ENCODE results near the gene MYO9A. TPM values are rescaled to one million over a fixed set of nuclear protein-coding genes. Genes with fewer than 3 reads are reported as not detected.
"Not testable (repeated sequence)": the region's sequence is repeated elsewhere in the genome, so short reads cannot be mapped to it uniquely, and the experiment has no call there.

MYO9A gene
- total RNA-seq, 1 experiment from 2014 or later: 21.1 TPM

DNA sequence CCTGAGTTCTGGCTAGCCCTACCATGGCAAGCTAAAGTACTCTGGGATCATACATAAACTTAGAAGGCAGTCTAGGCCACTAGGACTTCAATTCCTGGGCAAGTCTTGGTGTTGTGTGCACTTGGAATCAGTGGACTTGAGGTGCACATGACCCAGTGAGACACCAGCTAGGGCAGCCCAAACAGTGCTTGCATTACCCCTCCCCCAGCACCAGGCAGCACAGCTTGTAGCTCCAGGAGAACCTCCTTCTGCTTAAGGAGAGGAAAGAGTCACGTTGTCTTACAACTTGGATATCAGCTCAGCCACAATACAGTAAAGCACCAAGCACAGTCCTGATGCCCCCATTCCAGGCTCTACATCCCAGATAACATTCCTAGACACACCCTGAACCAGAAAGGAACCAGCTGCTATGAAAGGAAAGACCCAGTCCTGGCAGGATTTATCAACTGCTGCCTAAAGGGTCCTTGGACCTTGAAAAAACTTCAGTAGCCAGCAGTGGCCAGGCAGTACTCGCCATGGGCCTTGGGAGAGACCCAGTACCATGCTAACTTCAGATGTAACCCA lies 57.2 kb downstream of the MYO9A start:
- no peak for DNase-seq (ENCODE audit: low spot score)
- in situ Hi-C loops (cut with HindIII; ENCODE audit: low sequenced_read_pairs): no loop called here

DNA sequence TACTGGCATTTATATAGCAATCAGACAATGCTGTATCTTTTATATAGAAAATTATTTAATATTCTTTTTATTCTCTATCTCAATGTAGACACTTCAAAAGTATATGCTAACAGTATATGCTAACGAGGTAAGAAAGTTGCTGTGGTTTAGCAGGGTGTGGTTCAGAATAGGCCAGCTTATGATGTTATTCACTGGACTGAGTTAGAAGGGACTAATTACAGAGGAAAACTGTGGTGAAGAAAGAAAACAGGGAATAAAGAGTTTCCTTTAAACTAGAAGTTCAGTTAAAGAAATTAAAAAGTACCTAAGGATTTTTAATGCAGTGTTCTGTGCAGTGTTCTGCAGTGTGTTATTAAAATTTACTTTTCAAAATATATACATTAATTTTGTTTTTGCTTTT lies 59.4 kb downstream of the MYO9A start:
- in situ Hi-C loops (cut with HindIII; ENCODE audit: low sequenced_read_pairs): no loop called here
- no peak for DNase-seq (ENCODE audit: low spot score)

DNA sequence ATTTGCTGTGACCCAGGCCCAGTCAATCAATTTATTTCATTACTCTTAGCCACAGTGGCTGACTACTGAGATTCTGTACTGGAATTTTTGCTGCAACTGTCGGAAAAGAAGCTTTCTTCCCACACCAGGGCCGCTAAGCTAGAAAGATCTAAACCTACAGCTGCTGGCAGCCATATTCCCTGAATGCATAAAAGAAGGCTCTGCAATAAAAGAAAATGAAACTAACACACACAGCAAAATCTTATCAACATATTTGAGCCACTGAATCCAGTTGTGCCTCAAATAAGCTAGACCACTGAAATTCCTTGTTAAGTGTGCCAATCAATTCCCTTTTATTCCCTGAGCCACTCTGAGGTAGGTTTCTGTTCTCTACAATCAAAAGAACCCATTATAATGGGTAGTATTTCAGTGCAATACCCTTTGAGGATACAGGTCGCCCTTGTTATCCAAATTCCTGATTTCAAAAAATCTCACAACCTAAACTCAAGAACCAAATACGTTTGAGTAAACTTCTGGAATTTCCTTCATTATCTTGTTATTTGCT lies 60.3 kb downstream of the MYO9A start:
- no peak for DNase-seq (ENCODE audit: low spot score)
- in situ Hi-C loops (cut with HindIII; ENCODE audit: low sequenced_read_pairs): no loop called here

DNA sequence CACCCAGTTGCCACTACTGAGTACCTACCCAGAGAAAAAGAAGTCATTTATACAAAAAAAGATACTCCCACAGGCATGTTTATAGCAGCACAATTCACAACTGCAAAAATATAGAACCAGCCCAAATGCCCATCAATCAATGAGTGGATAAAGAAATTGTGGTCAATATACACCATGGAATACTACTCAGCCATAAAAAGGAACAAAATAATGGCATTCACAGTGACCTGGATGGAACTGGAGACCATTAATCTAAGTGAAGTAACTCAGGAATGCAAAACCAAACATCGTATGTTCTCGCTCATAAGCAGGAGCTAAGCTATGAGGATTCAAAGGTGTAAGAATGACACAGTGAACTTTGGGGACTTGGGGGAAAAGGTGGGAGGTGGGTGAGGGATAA lies 61.7 kb downstream of the MYO9A start:
- in situ Hi-C loops (cut with HindIII; ENCODE audit: low sequenced_read_pairs); DNase-seq (ENCODE audit: low spot score): not testable (repeated sequence)

DNA sequence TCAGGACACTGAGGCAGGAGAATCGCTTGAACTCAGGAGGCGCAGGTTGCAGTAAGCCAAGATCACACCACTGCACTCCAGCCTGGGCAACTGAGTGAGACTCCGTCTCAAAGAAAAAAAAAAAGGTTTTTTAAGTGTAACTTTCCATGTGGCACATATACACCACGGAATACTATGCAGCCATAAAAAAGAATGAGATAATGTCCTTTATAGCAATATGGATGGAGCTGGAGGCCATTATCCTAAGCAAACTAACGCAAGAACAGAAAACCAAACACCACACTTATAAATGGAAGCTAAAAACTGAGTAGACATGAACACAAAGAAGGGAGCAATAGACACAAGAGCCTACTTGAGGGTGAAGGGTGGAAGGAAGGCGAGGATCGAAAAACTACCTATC lies 64.7 kb downstream of the MYO9A start:
- DNase-seq (ENCODE audit: low spot score); in situ Hi-C loops (cut with HindIII; ENCODE audit: low sequenced_read_pairs): not testable (repeated sequence)

DNA sequence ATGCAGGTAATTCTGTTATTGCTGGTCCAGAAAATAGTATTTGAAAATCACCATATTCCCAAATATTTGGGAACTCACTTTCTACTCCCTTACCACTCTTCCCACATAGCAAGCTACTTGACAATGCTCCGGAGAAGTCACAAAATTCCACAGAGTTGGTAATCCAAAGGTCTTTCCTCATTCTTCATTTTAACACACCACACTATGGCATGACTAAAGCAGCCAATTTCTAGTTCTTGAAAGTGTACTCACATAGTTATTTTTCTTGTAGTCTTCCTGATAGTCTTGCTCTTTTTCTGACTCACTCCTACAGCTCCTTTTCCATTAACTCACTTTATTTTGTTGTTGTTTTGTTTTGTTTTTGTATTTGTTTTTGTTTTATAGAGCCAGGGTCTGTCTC lies 67.2 kb downstream of the MYO9A start:
- in situ Hi-C loops (cut with HindIII; ENCODE audit: low sequenced_read_pairs): no loop called here
- no peak for DNase-seq (ENCODE audit: low spot score)

DNA sequence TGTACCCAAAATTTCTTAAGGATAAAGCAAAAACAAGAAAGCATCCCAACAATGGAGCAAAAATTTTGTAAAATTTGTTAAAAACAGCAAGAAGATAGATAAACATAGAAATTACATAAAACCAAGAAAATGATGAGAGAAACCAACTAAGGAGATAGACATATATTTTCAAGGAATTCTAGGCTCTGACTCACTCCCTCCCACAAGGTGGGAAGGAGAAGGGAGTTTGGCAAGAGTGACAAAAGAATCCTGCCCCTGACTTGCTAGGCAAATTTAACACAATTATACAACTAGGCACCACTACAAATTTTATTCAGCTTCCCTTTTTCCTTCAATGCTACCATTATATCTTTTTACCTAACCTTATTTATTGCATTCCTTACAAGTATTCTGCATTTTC lies 70.9 kb downstream of the MYO9A start:
- in situ Hi-C loops (cut with HindIII; ENCODE audit: low sequenced_read_pairs): no loop called here
- DNase-seq (ENCODE audit: low spot score): no peak

DNA sequence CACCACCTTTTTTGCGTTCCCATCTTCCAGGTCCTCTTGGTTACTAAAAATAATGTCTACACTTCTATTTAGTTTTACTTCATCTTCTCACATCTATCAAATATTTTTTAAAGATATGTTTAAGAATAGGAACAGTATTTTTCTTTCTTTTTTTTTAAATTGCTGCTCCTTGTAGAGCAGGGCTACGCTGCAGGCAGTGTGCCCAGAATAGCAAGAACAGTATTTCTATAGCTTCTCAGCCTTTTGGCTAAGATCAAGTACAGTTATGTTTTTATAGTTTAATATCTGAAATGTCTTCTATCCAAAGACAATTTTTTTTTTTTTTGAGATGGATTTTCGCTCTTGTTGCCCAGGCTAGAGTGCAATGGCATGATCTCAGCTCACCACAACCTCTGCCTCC lies 73.0 kb downstream of the MYO9A start:
- no peak for DNase-seq (ENCODE audit: low spot score)
- in situ Hi-C loops (cut with HindIII; ENCODE audit: low sequenced_read_pairs): no loop called here

DNA sequence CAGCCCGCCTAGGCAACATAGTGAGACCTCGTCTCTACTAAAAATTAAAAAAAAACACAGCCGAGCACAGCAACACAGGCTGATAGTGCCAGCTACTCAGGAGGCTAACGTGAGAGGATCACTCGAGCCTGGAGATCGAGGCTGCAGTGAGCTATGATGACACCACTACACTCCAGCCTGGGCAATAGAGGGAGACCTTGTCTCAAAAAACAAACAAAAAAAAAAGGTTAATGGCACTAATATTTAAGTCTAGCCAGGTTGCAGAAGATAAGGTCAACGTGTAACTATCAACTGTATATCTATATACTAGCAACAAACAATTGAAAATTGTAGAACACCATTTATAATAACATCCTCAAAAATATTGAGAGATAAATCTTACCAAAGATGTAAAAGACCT lies 75.1 kb downstream of the MYO9A start:
- DNase-seq (ENCODE audit: low spot score): no peak
- in situ Hi-C loops (cut with HindIII; ENCODE audit: low sequenced_read_pairs): no loop called here

DNA sequence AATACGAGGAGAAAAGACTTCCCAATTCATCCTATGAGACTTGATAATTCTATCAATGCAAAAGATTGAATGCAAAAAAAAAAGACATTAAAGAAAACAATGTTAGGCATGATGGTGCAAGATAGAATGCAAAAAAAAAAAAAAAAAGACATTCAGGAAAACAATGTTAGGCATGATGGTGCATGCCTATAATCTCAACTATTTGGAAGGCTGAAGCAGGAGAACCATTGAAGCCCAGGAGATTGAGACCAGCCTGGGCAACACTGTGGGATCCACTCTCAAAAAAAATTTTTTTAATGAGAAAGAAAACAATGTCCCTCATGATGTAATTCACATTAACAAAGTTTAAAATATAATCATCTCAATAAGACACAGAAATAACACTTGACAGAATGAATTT lies 75.9 kb downstream of the MYO9A start:
- DNase-seq (ENCODE audit: low spot score): no peak
- in situ Hi-C loops (cut with HindIII; ENCODE audit: low sequenced_read_pairs): no loop called here

DNA sequence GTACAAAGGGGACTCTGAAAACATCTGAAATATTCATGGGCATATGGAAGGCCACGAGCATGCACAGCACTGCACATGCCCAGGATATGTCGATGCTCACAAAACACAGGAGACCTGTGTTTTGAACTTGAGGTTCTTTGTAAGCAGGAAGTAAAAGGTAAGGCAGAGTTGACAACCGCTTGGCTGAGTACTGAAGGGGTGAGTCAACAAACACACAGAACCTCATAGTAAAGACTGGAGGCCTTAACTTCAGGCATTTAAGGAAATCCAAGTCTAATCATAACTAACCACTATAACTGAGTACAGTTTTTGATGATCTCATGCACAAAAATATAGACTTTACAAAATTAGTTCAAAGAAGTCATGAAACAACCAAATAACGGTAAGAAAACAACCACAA lies 80.6 kb downstream of the MYO9A start:
- in situ Hi-C loops (cut with HindIII; ENCODE audit: low sequenced_read_pairs): no loop called here

DNA sequence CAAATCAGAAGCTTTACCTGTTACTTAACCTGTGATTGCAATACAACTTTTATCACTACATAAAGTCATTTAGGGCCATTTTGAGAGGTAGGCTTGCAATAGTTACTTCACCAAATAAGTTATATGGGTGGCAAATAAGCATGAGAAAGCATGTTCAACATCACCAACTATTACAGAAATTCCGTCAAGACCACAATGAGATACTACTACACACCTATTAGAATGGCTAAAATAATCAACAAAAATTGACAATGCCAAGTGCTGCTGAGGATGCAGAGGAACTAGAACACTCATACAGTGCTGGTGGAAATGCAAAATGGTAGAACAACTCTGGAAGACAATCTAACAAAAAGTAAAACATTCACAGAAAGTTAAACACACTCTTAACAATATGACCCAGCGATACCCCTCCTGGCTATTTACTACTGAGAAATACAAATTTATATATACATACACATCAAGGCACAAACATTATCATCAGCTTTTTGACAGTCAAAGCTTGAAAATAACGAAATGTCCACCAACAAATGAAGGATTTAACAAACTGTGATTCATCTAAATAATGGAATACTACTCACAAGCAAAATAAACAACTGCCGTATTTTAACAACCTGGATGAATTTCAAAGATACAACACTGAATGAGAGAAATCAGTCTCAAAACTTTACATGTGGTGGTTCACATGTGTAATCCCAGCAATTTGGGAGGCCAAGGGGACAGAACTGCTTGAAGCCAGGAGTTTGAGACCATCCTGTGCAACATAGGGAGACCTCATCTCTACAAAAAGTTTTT lies 82.9 kb downstream of the MYO9A start:
- DNase-seq (ENCODE audit: low spot score): no peak
- in situ Hi-C loops (cut with HindIII; ENCODE audit: low sequenced_read_pairs): no loop called here

More for the DNA sequence above, 80.6 kb downstream of the MYO9A start:
- no peak for DNase-seq (ENCODE audit: low spot score)

DNA sequence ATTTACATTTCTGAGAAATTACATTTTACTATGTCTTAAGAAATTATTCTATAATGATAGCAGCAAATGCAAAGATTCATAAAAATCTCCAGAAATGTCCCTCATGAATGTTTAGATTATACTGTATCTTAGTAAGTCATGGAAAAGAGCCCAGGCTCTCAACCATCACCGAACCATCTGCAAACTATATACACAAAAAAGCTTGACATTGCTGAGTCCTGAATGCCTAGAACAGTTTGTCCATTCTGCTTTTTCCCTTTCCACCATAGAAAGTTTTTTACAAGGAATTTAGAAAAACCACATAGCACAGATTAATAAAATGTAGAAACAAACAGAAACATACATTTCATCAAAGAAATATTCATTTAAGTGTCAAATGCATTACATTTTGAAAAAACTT lies 83.6 kb downstream of the MYO9A start:
- DNase-seq (ENCODE audit: low spot score): no peak
- in situ Hi-C loops (cut with HindIII; ENCODE audit: low sequenced_read_pairs): no loop called here

DNA sequence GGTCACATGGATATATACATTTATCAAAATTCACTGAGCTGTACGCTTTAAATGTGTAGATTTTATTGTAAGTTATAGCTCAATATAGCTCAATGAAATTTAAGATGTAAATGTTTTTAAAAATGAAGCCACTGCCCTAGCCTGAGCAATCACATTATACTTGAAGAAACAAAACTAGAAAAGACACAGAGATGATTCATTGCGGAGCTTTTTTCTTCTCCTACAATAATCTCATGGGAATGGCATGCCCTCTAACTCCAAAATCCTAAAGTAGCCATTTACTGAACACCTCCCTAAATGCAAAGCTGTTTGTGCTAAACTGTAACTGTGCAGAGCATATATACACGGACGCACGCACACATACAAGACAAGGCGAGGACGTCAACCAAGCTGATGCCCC lies 84.2 kb downstream of the MYO9A start:
- DNase-seq (ENCODE audit: low spot score): no peak
- in situ Hi-C loops (cut with HindIII; ENCODE audit: low sequenced_read_pairs): no loop called here

DNA sequence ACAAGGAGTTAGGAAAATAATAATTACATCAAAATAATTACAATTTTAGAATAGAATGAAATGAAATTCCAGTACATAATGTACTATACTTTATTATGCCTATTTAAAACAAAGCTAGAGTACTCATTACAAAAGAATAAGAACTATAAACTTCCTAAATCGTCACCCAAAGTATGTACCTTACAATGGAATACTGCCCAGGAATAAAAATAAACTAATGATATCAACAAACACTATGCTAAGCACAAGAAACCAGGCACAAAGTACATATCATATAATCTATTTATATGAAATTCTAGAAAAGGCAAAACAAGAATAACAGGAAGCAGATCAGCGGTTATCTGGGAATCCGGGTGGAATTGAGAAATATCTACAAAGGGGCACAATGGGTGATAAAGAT lies 84.7 kb downstream of the MYO9A start:
- no peak for DNase-seq (ENCODE audit: low spot score)
- in situ Hi-C loops (cut with HindIII; ENCODE audit: low sequenced_read_pairs): no loop called here

DNA sequence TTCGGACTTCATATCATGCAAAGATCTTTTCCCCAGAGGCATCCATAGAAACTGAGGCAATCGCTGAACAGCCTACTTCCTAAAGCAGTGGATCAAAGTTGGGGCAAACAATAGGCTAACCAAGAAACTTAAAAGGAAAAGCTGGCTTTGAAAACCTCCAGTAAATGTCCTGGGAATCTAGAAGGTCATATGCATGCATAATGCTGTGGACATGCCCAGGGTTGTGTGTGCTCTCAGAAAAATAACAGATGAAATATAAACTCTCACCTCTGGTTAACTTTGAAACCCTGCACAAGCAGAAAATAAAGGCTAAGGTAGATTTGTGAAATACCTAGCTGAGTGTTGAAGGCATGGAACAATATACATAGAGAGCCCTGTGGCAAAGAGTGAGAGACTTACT lies 96.3 kb downstream of the MYO9A start:
- DNase-seq (ENCODE audit: low spot score): no peak
- in situ Hi-C loops (cut with HindIII; ENCODE audit: low sequenced_read_pairs): no loop called here

DNA sequence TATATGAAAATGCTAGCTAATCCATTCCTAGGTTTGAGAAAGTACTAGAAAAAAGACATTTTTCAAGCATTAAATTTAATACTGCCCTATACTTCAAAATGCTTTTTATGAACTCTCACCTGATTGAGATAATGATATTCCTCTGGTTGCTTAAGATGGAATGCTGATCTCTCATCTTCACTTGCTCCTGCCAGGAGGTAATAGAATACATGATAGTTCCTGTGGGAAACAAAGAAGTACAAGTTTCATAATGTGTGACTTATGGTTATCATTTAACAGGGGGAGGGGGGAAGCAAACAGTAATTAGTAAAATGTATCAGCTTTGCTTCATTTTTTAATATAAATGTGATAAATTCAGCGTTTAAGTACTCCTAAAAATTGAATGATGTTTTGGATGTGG lies 97.2 kb downstream of the MYO9A start:
- in situ Hi-C loops (cut with HindIII; ENCODE audit: low sequenced_read_pairs): no loop called here
- no peak for DNase-seq (ENCODE audit: low spot score)

DNA sequence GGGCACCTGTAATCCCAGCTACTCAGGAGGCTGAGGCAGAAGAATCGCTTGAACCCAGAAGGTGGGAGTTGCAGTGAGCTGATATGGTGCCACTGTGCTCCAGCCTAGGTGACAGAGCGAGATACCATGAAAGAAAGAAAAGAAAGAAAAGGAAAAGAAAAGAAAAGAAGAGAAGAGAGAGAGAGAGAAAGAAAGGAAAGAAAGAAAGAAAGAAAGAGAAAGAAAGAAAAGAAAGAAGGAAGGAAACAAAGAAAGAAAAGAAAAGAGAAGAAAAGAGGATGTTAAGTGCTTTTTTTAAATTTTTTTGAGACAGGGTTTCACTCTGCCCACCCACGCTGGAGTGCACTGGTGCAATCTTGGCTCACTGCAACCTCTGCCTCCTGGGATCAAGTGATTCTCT lies 103.4 kb downstream of the MYO9A start:
- DNase-seq (ENCODE audit: low spot score); in situ Hi-C loops (cut with HindIII; ENCODE audit: low sequenced_read_pairs): not testable (repeated sequence)

DNA sequence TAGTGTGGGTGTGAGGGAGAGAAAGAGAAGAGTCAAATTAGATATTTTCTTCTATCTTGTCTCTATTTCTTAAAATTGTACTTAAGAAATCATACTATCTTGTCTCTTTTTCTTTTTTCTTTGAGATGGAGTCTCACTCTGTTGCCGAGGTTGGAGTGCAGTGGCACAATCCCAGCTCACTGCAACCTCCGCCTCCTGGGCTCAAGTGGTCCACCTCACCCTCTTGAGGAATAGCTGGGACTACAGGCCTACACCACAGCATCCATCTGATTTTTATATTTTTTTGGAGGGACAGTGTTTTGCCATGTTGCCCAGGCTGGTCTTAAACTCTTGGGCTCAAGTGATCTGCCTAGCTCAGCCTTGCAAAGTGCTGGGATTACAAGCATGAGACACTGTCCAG lies 104.2 kb downstream of the MYO9A start:
- in situ Hi-C loops (cut with HindIII; ENCODE audit: low sequenced_read_pairs): no loop called here
- DNase-seq (ENCODE audit: low spot score): no peak

DNA sequence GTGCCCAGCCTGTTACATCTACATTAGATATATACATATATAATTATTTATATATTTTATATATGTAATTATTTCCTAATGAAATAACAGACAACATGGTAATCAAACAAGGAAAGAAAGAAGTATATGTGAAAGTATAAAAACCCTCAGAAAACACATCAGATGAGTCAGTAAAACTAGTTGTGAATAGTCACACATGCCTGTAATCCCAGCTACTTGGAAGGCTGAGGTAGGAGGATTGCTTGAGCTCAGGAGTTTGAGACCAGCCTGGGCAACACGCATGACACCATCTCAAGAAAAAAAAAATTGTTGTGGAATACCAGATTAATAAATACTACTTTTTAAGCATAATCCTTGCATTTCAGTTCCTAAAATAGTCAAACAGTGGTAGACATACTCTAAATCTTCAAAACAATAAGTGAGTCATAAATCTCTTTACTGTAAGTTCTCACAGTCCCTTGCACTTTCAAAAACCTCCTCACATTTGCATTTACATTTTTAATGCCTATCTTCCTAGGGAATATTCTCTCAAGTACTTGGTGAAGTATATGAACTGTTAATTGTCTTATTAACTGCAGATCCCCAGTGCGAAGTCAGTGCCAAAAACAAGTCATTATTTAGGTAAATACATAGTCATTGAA lies 106.5 kb downstream of the MYO9A start:
- no peak for DNase-seq (ENCODE audit: low spot score)
- in situ Hi-C loops (cut with HindIII; ENCODE audit: low sequenced_read_pairs): no loop called here
